HT1080 (cell line): ENCODE results near the gene ANO2. TPM values are rescaled to one million over a fixed set of nuclear protein-coding genes. Genes with fewer than 3 reads are reported as not detected.

Experiments
- DNase-seq: peaks from one replicate; pipeline ENCODE4 v3.0.0-alpha.2; 2015; ENCODE audit warnings: low read depth
- total RNA-seq: library from RNA; depleted of rRNA; stranded (reverse); fragments of >200 nt; shearing (Covaris generic); gene quantifications from 2 replicates; pipeline ENCODE4 v1.2.3, GENCODE V29; 2014

Gene ANO2
- total RNA-seq, 1 experiment from 2014 or later, result 1.4 TPM

DNA sequence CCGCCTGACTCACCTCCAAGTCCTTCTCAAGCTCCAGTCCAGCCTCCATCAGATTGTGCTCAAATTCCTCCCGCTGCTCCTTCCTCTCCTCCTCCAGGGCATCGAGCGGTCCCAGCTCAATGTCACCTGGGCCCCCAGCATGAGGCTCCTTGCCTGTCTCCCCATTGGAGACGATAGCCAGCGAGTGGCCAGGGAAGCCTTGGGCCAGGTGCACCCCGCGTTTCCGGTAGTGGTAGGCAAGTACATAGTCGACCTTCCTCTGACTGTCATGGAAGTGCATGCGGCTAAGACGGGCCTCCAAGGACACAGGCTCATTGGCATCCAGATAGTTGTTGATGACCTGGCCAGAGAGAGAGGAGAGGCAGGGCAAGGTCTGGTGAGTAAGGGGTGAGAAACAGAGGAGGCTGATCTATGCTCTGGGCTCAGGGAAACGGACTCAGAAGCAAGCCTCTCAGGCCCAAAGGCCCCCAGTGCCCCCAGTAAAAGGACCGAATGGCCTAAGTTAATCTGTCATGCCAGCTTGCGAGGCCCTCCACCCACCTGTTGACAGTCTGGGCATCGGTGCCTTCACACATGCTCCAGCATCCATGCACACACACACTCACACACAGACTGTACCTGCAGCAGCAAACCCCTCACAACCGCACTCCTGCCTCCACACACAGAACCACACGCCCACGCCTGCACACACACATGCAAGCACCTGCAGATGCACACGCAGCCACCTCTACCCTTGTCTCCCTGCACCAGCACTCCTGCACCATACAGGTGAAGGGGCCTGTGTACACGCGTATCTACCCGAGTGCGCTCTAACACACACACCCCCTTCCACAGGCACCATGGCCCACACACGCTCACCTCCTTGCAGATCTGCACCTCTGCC is 23.8 kb downstream of the ANO2 start:
- DNase-seq, result no peak

DNA sequence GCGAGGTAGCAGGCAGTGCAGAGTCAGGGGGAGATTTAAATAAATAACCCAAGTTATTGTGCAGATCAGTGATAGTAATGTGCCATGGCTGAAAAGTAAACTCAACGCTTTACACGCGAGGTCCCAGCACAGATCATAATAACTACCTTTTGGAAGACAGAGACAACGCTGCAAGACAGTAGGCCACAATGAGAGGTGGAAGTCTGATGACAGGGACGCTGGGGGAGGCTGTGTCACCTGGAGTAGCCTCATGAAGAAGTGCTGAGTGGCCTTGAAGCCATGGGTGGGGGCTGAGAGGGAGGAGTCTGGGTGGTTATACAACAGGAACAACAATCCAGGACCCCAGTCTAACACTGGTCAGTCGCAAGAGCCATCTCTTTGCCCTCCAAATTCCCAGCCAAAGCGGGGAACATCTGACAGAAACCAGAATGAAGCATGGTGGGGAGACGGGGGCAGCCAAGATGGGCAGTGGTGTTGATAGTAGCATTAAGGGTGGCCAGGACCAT is 28.2 kb downstream of the ANO2 start:
- no peak for DNase-seq

DNA sequence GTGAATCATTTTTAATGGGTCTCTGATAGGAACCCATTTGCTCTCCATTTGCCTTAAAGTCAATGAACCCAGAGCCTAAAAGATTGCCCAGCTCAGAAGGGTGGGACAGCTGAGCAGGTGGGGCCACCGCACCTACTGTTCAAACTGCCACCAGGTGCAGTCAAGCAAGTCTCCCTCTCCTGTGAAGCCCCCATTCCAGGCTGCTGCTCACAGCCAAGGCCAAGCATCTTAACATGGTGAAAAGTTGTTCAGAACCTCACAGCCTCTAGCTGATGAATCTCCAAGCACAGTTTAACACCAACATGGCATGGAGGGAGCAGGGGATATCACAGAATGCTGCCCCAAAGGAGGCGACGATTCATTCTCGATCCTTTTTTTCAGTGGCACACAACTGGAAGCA is 29.5 kb downstream of the ANO2 start:
- no peak for DNase-seq

- no peak for DNase-seq
These were observed 30.5 kb downstream of the ANO2 start for GRCh38 chr12:5914387-5915149.

GRCh38 chr12:5913387-5913786 is 31.7 kb downstream of the ANO2 start:
- no peak for DNase-seq

DNA sequence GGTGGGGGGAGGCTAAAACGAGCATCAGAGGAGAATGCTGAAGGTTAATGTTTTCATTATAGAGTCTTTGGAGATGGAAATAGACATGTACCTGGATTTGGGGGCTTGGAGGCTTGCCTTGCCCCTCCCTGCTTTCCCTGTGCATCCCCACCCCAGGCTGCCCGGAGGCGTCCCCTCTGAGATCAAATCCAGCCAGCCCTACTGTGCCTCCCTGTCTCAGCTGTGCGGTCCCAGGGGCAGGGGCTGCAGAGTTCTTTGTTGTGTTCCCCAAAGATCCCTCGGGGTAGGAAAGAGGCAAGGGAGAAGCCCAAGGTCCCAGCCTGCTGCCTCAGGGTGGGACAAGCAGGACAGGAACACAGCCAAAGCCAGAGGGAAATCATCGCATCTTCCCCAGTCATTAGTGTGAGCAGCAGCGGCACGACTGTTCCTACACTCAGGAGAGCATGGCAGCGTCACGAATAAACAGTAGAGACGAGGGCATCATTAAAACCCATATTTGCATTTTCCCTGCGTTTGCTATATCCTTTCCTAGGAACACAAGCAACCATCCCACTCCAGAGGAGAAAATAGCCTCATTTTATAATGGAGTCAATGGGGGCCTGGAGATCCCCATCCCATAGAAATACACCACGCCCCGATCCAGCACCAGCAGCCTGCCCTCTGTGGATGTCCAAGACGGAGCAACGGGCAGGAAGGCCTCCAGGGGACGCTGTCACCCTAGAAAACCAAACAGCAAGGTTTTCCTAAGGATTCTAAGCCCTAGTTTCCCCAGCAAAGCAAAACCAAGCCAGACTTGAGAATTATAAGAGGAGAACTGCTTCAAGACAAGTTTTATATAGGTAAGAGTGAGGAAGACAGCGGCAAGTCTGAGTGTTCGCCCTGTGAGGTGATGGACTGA is 32.4 kb downstream of the ANO2 start:
- no peak for DNase-seq

GRCh38 chr12:5912011-5912410 is 33.0 kb downstream of the ANO2 start:
- no peak for DNase-seq

- no peak for DNase-seq
These were observed 34.1 kb downstream of the ANO2 start for GRCh38 chr12:5910790-5911548.

GRCh38 chr12:5909560-5909959 is 35.5 kb downstream of the ANO2 start:
- DNase-seq, result no peak

- no peak for DNase-seq
These were observed 36.8 kb downstream of the ANO2 start for GRCh38 chr12:5908251-5908650.

- DNase-seq, result no peak
These were observed 37.3 kb downstream of the ANO2 start for GRCh38 chr12:5907807-5908206.

- no peak for DNase-seq
These were observed 39.3 kb downstream of the ANO2 start for GRCh38 chr12:5905757-5906156.

DNA sequence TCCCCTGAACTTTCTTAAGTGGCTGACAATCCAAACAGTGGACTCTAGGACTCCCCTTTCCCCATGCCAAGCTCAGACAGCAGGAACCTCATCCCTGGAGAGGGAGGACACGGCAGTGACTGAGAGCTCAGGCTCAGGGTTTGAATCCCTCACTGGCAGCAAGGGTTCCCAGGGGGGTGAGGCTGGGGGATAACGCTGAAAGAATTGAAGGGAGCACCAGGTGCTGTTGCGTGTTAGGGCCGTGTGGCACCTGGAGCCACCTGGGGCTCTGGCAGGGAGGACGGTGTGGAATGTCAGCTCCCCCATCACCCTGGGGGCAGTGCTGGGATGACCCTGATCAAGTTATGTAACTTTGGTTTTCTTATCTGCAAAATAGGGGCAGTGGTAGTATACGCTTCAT is 40.1 kb downstream of the ANO2 start:
- DNase-seq, result no peak

- DNase-seq, result no peak
These were observed 40.6 kb downstream of the ANO2 start for GRCh38 chr12:5904441-5904840.

DNA sequence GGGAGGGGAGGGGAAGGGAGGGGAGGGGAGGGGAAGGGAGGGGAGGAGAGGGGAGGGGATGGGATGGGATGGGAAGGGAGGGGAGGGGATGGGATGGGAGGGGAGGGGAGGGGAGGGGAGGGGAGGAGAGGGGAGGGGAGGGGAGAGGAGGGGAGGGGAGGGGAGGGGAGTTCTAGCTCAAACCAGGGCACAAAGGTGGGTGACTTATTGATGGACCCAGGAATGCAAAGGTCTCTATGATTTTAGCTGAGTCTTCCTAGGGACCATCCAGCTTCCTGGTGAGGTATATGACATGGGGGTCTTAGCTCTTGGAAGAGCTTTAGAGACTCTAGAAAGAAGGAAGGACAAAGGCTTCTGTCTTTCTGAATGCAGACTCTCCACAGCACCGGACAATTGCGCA is 42.3 kb downstream of the ANO2 start:
- no peak for DNase-seq

GRCh38 chr12:5901416-5901815 is 43.6 kb downstream of the ANO2 start:
- no peak for DNase-seq

- no peak for DNase-seq
These were observed 44.4 kb downstream of the ANO2 start for GRCh38 chr12:5900533-5901205.

DNA sequence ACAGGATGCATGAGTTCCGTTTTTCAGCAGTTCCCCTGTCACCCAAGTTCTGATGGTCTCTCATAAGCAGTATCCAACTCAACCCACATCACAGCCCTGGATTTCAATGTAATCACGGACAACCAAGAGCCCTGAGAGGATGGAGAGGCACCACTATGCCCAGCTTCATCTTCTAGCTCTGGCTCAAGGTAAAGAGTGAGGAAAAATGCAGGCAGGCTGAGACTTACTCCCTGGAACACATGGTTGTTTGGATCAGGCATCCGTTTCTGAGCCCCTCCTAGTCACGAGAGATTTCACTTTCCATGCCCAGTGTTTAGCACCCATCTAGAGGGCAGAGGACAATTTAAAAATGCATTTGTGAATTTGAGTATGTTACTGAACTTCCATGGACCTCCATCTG is 45.0 kb downstream of the ANO2 start:
- no peak for DNase-seq

DNA sequence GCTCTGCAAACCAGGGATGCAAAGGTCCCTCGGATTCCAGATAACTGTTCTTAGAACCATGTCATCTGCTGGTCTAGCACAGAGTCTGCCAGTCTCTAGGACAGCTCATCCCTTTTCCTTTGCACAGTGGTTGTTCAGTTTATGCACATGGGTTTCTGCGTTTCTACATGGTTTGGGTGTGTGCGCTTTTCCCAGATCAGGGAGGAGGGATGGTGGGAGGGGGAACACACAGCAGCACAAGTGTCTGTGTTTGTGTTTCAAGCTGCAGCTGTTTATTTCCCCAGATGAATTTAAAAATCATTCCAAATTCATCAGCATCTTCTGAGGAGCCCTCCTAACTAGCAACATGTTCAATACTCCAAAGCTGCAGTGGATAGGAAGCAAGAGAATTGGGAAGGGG is 45.4 kb downstream of the ANO2 start:
- no peak for DNase-seq

GRCh38 chr12:5898874-5899273 is 46.2 kb downstream of the ANO2 start:
- no peak for DNase-seq
